Measurements from ENCODE around the gene ZNF136. TPM values are rescaled to one million over a fixed set of nuclear protein-coding genes. Genes with fewer than 3 reads are reported as not detected.
A peak's percentile ranks its signal among the peaks of the same experiment; 100 is the strongest.

ZNF136 gene
- total and polyA plus RNA-seq, 2 donors (not counting 3 experiments of a cell fraction or from before 2014, with no cell fraction given): 0.92 to 3.5 TPM

DNA sequence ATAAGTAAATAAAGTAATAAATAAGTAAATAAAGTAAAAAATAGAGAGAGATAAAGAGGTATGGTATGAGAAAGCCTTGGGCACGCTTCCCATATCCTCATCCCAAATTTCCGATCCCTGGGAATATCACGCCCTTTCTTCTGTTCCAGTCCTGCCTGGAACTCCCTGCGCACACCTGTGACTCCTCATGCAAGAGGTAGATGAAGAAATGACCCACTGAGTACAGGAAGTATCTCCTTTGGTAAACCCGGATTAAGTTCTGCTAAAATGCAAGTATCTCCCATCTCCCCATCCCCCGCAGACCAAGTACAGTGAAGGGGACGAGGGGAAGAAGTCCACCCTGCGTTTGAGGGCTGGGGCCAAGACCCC is 399 bp upstream of the ZNF136 start:
- FAIRE-seq: no peak
- DNase-seq (ENCODE audit: low read depth, low spot score): no peak
- BruUV-seq (replicated peaks): no TSS peak
- ChIA-PET POLR2A (no interaction called here), CTCF (interaction anchor here (0.7 to 1.5 kb wide), 6 partner anchors 9 to 238 kb away, joined by 3 to 8 read pairs (median 6); partner anchors contain the start of genes ZNF442 and ZNF700)
- Histone ChIP-seq H3K4me1 (ENCODE audit: control insufficient read depth, extremely low read depth, insufficient read depth, low read length) (peaks cover 9% of the 10 kb centered on the region), H3K9me1 (replicated peaks; ENCODE audit: control insufficient read depth, extremely low read depth, insufficient read depth, low read length) (no peaks in the 10 kb centered on the region), H3K36me3 (ENCODE audit: control insufficient read depth in 2 of 2, extremely low read depth in 1 of 2, insufficient read depth in 2 of 2, low read length in 2 of 2) (no peaks in the 10 kb centered on the region), H3K9me3 (replicated peaks; ENCODE audit: control insufficient read depth, insufficient read depth, low read length) (no peaks in the 10 kb centered on the region), H3K27ac (ENCODE audit: insufficient read depth, low read depth, low read length) (no peak overlapping the region), H3K27me3 (ENCODE audit: control insufficient read depth in 2 of 2, insufficient read depth in 2 of 2, low read length in 2 of 2) (no peaks in the 10 kb centered on the region), H4K20me1 (replicated peaks; ENCODE audit: control insufficient read depth, extremely low read depth, insufficient read depth, low read length) (no peaks in the 10 kb centered on the region), H3K9ac (replicated peaks; ENCODE audit: extremely low read depth, insufficient read depth, low read length) (no peak overlapping the region), H3K4me3 (replicated peaks in 1 of 3; ENCODE audit: insufficient read depth in 1 of 3, low read depth in 1 of 3, low read length in 3 of 3) (peak overlapping the region in 2 of 3 experiments; percentile 67 to 86), H3K79me2 (ENCODE audit: control insufficient read depth, insufficient read depth, low read length) (peaks cover 5% of the 10 kb centered on the region), H3K4me2 (ENCODE audit: insufficient read depth, low read length) (peak overlapping the region; percentile 98), H2AFZ (ENCODE audit: low read depth, low read length) (peak overlapping the region; percentile 89)
- intact Hi-C loops (cut with micrococcal nuclease): loop anchor here (2.0 to 5.0 kb wide), 2 partner anchors 388 to 505 kb away; partner anchors contain the start of genes MAN2B1, WDR83 and ZNF564
- dilution Hi-C loops (cut with MboI; ENCODE audit: extremely low pct_ligation_motif_present, low sequenced_read_pairs): no loop called here
- no peak for TF ChIP-seq POLR2A (IDR thresholded peaks at IDR 0.05; ENCODE audit: low read depth, low read length)
- TF ChIP-seq, protein P1, sequence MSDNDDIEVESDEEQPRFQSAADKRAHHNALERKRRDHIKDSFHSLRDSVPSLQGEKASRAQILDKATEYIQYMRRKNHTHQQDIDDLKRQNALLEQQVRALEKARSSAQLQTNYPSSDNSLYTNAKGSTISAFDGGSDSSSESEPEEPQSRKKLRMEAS (IDR thresholded peaks at IDR 0.05; ENCODE audit: insufficient read depth, insufficient read length): no peak
- TF ChIP-seq, protein P2, sequence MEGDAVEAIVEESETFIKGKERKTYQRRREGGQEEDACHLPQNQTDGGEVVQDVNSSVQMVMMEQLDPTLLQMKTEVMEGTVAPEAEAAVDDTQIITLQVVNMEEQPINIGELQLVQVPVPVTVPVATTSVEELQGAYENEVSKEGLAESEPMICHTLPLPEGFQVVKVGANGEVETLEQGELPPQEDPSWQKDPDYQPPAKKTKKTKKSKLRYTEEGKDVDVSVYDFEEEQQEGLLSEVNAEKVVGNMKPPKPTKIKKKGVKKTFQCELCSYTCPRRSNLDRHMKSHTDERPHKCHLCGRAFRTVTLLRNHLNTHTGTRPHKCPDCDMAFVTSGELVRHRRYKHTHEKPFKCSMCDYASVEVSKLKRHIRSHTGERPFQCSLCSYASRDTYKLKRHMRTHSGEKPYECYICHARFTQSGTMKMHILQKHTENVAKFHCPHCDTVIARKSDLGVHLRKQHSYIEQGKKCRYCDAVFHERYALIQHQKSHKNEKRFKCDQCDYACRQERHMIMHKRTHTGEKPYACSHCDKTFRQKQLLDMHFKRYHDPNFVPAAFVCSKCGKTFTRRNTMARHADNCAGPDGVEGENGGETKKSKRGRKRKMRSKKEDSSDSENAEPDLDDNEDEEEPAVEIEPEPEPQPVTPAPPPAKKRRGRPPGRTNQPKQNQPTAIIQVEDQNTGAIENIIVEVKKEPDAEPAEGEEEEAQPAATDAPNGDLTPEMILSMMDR (IDR thresholded peaks at IDR 0.05; ENCODE audit: extremely low read depth in 1 of 2, insufficient read depth in 1 of 2, low read depth in 1 of 2, low read length in 2 of 2): no peak
- TF ChIP-seq FOS (IDR thresholded peaks at IDR 0.05; ENCODE audit: borderline replicate concordance, insufficient read depth, low read length): no peak
- no peak for TF ChIP-seq GATA2 (IDR thresholded peaks at IDR 0.05; ENCODE audit: insufficient read depth, insufficient read length, low read depth, low read length)
- TF ChIP-seq JUN (IDR thresholded peaks at IDR 0.05; ENCODE audit: borderline replicate concordance, insufficient read depth, insufficient read length, low read depth): no peak
- no peak for TF ChIP-seq MYC (IDR thresholded peaks at IDR 0.05; ENCODE audit: low read depth, low read length)
- TF ChIP-seq POLR2AphosphoS5 (IDR thresholded peaks at IDR 0.05; ENCODE audit: insufficient read depth, low read depth, low read length): no peak
- TF ChIP-seq EZH2 (IDR thresholded peaks at IDR 0.05; ENCODE audit: borderline replicate concordance, low read depth, low read length, severe bottlenecking): no peak
